ENCODE measurements around the gene PLCD3. TPM values are rescaled to one million over a fixed set of nuclear protein-coding genes. Genes with fewer than 3 reads are reported as not detected.
A peak's percentile ranks its signal among the peaks of the same experiment; 100 is the strongest.

PLCD3 gene
- total RNA-seq, 4 donors from 2014 or later, result 1.5 to 90.8 (median 8.9) TPM

GRCh38 chr17:45111850-45112249 lies 20.5 kb downstream of the PLCD3 start:
- intact Hi-C loops (cut with DNase I; ENCODE audit: low total_unique reads), result no loop called here
- peaks cover 0 to 3% of the 10 kb centered on the region in 2 donors for H3K4me1 ChIP-seq
- H3K4me3 ChIP-seq, result no peak overlapping the region
- H3K9me3 ChIP-seq, result no peaks in the 10 kb centered on the region
- DNase-seq, result no peak
- no peaks in the 10 kb centered on the region for H3K36me3 ChIP-seq
- TF ChIP-seq POLR2A (IDR thresholded peaks at IDR 0.05), result no peak
- no peaks in the 10 kb centered on the region for H3K27me3 ChIP-seq
- peak overlapping the region in 1 of 2 donors; percentile 9 for H3K27ac ChIP-seq

- Histone ChIP-seq H3K27me3 (no peaks in the 10 kb centered on the region), H3K9me3 (no peaks in the 10 kb centered on the region), H3K36me3 (no peaks in the 10 kb centered on the region), H3K27ac (peak overlapping the region; percentile 2 to 9), H3K4me1 (peaks cover 0 to 3% of the 10 kb centered on the region in 2 donors), H3K4me3 (no peak overlapping the region)
- no peak for TF ChIP-seq POLR2A (IDR thresholded peaks at IDR 0.05)
- TF ChIP-seq, protein P1, sequence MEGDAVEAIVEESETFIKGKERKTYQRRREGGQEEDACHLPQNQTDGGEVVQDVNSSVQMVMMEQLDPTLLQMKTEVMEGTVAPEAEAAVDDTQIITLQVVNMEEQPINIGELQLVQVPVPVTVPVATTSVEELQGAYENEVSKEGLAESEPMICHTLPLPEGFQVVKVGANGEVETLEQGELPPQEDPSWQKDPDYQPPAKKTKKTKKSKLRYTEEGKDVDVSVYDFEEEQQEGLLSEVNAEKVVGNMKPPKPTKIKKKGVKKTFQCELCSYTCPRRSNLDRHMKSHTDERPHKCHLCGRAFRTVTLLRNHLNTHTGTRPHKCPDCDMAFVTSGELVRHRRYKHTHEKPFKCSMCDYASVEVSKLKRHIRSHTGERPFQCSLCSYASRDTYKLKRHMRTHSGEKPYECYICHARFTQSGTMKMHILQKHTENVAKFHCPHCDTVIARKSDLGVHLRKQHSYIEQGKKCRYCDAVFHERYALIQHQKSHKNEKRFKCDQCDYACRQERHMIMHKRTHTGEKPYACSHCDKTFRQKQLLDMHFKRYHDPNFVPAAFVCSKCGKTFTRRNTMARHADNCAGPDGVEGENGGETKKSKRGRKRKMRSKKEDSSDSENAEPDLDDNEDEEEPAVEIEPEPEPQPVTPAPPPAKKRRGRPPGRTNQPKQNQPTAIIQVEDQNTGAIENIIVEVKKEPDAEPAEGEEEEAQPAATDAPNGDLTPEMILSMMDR (IDR thresholded peaks at IDR 0.05), result no peak
- no peak for DNase-seq
- intact Hi-C loops (cut with DNase I; ENCODE audit: low total_unique reads), result no loop called here
These were observed 21.4 kb downstream of the PLCD3 start for GRCh38 chr17:45110676-45111611.

- Histone ChIP-seq H3K4me1 (peaks cover 0 to 3% of the 10 kb centered on the region in 2 donors), H3K36me3 (no peaks in the 10 kb centered on the region)
- intact Hi-C loops (cut with DNase I; ENCODE audit: low total_unique reads), result no loop called here
These were observed 23.5 kb downstream of the PLCD3 start for GRCh38 chr17:45108595-45109521.

DNA sequence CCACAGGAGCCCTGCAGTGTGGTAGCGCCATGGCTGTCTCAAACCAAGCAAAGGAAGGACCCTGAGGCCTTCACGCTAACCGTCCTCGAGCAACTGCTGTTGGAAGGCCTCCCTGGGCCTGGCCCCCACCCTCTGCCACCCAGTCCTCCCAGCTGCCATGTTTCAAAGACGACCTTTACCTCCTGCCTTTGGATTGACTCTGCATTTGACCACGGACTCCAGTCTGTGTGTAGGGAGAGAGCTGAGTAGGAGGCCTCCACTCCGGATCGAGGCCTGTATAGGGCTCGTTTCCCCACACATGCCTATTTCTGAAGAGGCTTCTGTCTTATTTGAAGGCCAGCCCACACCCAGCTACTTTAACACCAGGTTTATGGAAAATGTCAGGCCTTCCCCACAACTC lies 24.3 kb downstream of the PLCD3 start:
- intact Hi-C loops (cut with DNase I; ENCODE audit: low total_unique reads), result no loop called here
- DNase-seq, result no peak
- Histone ChIP-seq H3K4me1 (peaks cover 0 to 3% of the 10 kb centered on the region in 2 donors), H3K9me3 (no peaks in the 10 kb centered on the region), H3K36me3 (no peaks in the 10 kb centered on the region), H3K27ac (peak overlapping the region in 1 of 2 donors; percentile 8), H3K4me3 (no peak overlapping the region), H3K27me3 (no peaks in the 10 kb centered on the region)
- TF ChIP-seq POLR2A (IDR thresholded peaks at IDR 0.05), result no peak
- TF ChIP-seq, protein P1 (IDR thresholded peaks at IDR 0.05), result no peak

More at GRCh38 chr17:45108595-45109521, 23.5 kb downstream of the PLCD3 start:
- H3K4me3 ChIP-seq, result no peak overlapping the region
- H3K27me3 ChIP-seq, result no peaks in the 10 kb centered on the region
- DNase-seq, result no peak
- TF ChIP-seq POLR2A (IDR thresholded peaks at IDR 0.05), result no peak
- H3K9me3 ChIP-seq, result no peaks in the 10 kb centered on the region
- H3K27ac ChIP-seq, result peak overlapping the region in 1 of 2 donors; percentile 8

DNA sequence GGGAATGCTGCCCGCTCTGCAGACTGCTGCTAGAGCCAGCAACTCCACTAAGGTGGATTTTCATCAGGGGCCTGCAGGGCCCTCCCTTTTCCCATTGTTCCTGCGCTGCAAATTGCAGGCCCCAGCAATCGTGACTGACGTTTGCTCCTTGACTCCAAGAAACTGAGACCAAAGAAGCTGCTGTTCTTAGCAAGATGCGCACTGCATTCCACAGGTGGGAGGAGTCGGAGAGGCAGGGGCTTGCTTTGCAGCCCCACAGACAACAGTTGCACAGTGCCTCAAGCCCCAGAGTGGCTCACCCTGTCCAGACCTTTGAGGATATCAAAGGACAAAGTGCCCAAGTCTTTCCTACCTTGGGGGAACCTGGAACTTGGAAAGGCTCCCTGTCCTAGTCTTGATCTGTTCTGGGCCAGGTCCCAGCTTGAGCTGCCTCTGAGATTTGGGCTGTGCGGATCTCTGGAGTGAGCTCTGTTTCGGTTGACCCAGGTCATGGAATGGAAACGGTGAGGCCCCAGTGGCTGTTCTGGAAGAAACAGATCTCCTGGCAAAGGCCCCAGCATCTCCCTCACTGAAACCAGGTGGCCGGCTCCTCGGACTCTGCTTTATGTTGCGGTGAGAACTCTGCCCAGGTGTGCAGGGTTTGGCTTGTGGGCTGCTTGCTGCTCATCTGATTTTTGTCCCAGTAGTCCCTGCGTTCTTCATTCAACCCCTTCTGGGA lies 24.9 kb downstream of the PLCD3 start:
- Histone ChIP-seq H3K27me3 (no peaks in the 10 kb centered on the region), H3K4me1 (peaks cover 0 to 3% of the 10 kb centered on the region in 2 donors), H3K9me3 (no peaks in the 10 kb centered on the region), H3K27ac (no peak overlapping the region), H3K36me3 (no peaks in the 10 kb centered on the region), H3K4me3 (no peak overlapping the region)
- no peak for DNase-seq
- TF ChIP-seq POLR2A (IDR thresholded peaks at IDR 0.05), result no peak
- TF ChIP-seq, protein P1 (IDR thresholded peaks at IDR 0.05), result no peak
- intact Hi-C loops (cut with DNase I; ENCODE audit: low total_unique reads), result no loop called here
